Retina (tissue), 1 donor: ENCODE data around the gene CCDC159.
"Not testable (repeated sequence)": the region's sequence is repeated elsewhere in the genome, so short reads cannot be mapped to it uniquely, and the experiment has no call there.

Experiments used
- DNase-seq: peaks from one replicate; pipeline ENCODE4 v3.0.0-alpha.2; 2016

The CCDC159 gene

DNA sequence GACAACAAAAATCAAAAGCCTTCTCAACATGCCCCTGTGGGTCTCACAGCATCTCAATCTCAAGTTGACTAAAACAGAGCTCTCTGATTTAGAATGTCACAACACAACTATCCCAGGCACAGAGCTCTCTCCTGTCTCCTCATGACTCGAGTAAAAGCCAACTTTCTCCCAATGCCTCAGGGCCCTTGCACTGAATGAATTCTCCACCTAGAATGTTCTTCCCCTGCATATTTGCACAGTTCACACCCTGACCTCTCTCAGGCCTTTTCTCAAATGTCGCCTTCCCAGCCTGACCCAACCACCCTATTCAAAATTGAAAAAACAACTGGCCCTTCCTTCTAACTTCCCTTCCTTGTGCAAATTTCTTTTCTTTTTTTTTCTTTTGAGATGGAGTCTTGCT is 24.4 kb downstream of the CCDC159 start:
- no peak for DNase-seq

DNA sequence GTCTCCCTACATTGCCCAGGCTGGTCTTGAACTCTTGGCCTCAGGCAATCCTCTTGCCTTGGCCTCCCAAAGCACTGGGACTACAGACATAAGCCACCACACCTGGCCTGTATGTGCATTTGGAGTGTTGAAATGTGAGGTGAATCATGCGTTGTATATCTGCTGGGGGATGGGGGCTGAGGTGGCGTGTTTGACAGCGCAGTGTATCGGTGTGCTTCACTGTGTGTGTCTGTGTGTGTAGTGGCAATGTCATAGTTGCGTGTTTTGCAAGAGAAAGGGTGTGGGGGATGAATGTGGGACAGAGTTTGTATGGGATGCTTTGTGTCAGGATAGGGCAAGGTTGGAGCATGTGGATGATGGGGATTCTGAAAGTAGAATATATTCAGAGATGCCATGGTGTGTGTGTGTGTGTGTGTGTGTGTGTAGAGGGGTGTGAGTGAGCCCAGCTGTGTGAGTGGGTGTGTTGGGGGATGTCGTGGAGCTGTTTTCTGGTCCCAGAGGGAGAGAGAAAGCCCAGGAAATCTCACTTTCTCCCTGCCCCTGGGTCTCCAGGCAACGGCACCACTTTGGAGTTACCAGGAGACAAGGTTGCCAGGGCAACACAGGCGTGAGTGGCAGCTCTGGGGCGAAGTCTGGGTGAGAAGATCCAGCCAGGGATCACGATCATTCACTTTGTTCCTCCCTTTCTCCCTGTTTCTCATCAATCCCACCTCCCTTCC is 27.0 kb downstream of the CCDC159 start:
- peak; percentile 88 for DNase-seq

DNA sequence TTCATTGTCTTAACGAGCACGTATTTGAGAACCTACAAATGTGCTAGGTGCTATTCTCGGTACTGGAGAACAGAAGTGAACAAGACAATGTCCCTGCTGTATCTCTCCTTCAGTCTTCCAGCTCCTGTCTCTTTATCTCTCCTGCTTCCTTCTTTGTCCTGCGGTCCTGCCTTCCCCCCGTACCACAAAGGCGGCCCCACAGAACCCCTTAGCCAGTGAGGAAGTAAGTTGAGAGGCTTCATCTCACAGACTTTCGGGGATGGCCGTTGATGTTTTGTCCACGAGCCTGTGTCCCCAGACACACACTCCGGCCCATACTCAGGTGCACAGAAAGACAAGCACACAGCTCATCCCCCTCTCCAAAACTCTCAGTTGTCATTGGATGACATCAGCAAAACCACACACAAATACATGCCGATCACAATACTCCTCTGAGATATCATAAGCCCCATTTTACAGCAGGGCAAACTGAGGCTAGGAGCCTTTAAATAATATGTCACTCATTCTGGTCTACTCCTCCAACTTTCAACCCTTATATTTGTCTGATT is 27.6 kb downstream of the CCDC159 start:
- no peak for DNase-seq

DNA sequence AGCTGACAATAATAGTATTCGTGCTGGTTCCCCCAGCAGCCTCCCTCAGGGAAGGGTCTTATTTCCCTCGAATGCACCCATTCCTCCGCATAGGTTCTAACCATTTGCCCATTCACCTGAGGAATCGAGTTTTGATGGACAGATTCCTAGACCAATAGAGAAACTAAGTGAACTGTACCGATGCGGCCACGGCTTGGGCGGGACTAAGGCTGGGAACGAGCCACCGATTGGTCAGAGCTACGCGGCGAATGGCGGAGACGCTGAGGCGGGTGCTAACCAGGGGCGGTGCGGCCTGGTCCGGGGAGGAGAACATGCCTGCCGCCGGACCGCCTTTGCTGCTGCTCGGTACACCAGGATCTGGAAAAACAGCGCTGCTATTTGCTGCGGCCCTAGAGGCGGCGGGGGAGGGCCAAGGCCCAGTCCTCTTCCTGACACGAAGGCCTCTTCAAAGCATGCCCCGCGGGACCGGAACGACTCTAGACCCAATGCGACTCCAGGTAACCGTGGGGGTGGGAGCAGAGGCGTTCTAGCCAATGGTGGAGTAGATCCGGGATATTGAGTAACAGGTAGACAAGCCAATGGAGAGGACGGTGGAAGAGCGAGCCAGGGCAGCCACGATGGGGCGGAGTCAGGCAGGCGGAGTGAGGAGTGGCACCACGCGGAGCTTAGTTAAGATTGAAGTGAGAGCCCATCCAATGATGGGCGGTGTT is 28.3 kb downstream of the CCDC159 start, which contains the start of gene SWSAP1:
SWSAP1 (plus strand) TSS at position 234 of the 710 bp plus-strand sequence; CDS start at position 249, 15 bp downstream.
- peak; percentile 100 for DNase-seq

DNA sequence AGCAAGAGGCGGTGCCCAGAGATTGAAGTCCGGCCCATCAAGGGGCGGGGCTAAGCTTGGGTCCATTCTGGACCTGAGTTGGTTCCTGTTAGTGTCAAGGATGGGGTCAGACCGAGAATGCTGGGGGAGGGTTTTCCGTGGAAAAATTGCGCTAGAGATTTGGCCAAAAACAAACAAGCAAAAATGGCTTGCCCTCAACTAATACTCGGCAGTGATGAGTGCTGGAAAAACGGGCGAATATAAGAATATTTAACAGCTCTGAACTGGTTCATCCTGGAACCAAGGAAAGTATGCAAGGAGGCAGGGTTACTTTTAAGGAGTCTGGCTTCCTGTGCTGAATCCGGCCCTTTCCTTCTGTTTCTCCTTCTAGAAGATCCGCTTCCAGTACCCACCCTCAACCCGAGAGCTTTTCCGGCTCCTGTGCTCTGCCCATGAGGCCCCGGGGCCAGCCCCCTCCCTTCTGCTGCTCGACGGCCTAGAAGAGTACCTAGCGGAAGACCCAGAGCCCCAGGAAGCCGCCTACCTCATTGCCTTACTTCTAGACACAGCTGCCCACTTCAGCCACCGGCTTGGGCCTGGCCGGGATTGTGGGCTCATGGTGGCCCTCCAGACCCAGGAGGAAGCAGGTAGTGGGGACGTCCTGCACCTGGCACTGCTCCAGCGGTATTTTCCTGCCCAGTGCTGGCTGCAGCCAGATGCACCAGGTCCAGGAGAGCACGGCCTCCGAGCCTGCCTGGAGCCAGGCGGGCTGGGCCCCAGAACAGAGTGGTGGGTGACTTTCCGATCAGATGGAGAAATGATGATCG is 29.0 kb downstream of the CCDC159 start:
- DNase-seq: no peak

DNA sequence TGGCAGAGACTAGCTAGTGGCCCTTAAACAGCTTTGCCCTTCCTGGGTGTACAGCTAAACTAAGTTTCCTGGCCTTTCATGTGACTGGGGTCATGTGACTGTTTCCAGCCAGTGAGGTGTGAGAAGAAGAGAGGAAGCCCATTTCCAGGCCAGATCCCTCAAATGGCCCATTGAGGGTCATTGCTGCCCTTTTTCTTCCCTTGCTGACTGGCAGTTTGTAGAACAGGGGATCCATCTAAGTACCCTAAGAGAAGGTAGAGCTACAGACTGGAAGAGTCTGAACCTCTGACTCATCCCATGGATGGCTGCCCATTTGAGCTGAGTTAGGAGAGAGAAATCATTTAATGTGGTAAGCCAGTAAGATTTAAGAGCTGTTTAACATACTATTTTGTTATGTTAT is 30.9 kb downstream of the CCDC159 start:
- no peak for DNase-seq

DNA sequence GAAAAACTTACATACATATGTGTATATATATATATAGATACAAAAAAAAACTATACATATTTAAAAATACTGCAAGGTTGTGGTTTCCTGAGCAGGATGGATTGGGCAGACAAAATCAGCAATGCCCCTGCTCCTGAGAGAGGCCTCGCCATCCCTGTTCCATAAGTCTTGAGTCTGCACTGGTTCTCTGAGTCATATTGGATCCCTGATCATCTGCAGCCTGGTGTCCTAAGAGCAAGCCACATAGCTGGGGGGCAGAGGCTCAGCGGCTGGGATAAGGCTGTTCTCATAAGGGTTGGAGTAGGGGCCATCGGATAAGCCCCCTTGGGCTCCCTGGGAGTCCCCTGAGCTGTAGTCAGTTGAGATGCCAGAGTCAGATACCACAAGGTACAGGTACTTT is 31.4 kb downstream of the CCDC159 start:
- DNase-seq: no peak

DNA sequence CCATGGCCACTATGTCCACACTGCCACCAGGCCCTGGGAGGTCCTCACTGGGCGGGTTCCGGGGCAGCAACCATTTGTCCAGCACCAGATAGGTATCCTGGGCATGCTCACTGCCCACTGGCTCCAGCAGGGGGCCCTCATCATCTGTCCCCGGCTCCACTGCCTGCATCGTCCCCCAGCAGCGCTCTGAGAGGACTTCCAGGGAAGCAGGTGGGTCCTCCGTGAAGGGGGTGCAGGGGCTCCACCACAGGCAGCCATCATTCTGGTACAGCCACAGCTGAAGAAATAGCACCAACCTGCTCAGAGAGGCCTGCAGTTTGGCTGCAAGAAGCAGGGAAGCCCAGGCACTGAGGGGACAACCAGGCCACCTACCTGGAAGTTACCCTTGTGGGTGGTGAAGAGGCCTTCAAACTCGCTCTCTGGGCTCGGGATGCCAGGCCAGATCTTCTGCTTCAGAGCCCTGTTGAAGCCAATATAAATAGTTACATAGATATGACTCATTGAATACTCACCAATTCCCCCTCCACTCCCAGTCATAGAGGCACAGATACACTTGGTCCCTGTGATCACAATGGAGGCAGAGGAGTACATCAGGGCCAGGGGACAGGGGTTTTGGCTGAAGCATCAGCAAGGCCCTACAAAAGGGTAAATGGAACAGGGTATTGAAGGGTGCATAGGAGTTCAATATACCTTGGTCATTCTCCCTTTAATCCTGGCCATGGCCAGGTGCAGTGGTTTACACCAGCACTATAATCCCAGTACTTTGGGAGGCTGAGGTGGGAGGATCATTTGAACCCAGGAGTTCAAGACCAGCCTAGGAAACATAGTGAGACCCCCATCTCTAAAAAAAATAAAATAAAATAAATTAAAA is 32.2 kb downstream of the CCDC159 start:
- DNase-seq: peak; percentile 72

DNA sequence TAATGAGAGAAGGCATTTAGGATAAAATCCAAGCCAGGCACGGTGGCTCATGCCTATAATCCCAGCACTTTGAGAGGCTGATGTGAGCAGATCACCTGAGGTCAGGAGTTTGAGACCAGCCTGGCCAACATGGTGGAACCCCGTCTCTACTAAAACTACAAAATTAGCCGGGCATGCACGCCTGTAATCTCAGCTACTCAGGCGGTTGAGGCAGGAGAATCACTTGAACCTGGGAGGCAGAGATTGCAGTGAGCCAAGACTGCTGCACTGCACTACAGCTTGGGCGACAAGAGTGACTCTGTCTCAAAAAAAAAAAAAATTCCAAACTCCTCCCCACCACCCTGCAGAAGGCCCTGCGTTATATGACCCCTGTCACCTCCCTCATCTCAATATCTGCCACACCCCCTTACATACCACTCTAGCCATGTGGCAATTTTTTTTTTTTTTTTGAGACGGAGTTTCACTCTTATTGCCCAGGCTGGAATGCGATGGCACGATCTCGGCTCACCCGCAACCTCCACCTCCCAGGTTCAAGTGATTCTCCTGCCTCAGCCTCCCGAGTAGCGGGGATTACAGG is 33.0 kb downstream of the CCDC159 start:
- not testable (repeated sequence) for DNase-seq

DNA sequence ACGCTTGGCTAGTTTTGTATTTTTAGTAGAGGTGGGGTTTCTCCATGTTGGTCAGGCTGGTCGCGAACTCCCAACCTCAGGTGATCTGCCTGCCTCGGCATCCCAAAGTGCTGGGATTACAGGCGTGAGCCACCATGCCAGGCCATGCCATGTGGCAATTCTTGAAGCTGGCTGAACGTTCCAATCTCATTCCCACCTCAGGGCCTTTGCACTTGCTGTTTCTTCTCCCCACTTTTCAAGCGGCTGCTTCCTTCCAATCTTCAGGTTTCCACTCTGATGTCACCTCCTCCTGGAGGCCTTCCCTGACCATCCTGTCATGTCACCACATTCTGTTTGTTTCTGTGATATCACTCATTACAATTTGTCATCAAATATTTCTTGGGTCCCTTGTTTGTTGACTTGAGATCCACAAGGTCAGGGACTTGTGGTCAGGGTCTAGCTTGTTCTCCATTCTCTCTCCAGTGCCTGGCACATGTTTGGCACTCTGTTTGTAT is 33.6 kb downstream of the CCDC159 start:
- no peak for DNase-seq

DNA sequence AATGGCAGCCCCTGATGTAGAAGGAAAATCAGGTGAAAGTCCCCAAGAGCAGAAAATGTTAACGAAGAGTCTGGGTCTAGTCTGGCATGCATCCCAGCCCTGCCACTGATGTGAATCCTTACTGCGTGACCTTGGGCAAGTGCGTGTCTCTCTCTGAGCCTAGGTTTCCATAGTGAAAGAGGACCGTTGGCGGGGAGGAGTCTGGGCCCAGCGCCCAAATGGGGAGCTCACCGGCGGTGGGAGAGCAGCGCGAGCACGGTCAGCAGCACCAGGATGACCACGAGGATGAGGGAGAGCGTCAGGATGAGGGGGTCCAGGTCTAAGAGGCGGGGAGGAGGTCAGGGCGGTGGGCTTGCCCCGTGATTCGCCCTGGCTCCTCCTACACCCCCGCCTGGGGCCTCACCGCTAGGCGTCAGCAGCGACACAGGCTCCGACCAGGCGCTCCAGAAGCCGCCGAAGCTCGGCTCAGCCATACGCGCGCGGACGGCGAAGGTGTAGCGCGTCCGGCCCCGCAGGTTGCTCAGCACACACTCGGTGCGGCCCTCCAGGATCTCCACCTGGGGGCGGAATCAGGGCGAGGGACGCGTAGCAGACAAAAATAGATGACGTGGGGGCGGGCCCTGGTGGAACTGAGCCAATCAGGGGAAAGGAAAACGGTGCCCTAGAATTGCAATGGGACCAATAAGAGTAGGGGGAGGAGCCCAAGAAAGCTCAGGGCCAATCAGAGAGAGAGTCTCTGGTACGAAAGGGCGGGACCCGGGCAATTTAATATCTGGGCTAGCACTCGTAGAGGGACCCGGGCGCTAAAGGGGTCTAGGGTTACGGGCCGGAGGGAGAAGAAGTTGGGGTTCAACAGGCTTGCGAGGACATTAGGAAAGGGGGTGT is 34.6 kb downstream of the CCDC159 start:
- peak; percentile 98 for DNase-seq

DNA sequence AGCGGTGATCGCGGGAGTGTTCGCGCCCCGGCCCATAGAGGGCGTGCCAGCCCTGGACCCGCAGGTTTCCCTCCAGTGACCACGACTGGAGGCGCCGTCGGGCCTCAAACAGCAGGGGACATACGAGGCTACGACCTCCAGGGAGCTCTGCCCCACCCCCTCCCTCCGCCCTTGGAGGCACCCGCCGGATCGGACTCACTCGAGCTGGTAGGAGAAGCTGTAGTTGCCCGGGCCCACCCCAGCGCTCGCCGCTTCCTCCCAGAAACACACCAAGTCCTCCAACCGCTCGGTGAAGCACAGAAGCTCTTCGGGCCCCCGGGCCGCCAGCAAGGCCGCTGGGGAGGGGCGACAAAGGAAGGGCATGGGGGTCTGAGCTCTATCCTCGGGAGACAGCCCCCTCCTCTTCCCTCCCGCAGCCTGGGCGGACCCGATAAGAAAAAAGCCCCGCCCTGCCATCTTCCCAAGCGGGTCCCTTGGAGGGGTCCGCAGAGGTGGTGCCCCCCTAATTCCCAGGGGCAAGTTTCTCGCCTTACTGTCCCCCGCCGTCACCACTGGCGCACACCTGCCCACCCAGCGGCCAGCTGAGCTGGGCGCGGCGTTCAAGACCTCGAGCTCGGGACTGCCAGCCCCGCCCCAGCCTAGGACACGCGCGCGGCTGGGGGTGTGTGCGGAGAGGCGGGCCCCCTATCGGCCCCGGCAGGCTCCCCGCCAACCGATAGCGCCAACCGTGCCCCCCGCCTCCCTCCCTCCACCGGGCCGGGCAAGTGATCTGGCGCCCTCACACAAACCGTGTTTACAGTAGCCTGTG is 36.8 kb downstream of the CCDC159 start:
- peak; percentile 48 for DNase-seq

DNA sequence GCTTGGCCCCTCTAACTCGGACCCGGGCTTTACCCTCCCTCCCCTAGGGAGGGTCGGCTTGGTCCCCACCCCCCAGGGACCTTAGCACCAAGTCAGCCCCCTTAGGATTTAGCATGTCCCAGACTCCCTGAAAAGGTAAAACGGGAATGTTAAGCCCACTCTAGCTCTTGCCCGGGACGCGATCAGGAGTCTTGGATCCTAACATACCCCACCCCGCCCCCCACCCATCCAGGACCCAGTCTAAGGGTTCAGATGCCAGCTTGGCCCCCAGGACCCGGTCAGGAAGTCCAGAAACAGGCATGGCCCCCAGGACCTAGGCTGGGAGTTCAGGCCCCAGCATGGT is 37.4 kb downstream of the CCDC159 start:
- DNase-seq: no peak

DNA sequence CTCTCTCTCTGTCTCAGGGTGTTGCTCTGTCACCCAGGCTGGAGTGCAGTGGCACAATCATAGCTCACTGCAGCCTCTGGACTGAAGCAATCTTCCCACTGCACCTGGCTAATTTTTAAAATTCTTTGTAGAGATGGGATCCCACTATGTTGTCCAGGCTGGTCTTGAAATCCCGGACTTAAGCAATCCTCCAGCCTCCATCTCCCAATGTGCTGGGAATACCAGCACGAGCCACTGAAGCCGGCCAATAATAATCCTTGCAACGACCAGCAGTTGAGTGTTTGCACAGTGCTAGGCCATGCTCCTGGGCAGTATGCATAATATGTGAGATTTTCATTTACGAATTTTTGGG is 38.4 kb downstream of the CCDC159 start:
- no peak for DNase-seq

DNA sequence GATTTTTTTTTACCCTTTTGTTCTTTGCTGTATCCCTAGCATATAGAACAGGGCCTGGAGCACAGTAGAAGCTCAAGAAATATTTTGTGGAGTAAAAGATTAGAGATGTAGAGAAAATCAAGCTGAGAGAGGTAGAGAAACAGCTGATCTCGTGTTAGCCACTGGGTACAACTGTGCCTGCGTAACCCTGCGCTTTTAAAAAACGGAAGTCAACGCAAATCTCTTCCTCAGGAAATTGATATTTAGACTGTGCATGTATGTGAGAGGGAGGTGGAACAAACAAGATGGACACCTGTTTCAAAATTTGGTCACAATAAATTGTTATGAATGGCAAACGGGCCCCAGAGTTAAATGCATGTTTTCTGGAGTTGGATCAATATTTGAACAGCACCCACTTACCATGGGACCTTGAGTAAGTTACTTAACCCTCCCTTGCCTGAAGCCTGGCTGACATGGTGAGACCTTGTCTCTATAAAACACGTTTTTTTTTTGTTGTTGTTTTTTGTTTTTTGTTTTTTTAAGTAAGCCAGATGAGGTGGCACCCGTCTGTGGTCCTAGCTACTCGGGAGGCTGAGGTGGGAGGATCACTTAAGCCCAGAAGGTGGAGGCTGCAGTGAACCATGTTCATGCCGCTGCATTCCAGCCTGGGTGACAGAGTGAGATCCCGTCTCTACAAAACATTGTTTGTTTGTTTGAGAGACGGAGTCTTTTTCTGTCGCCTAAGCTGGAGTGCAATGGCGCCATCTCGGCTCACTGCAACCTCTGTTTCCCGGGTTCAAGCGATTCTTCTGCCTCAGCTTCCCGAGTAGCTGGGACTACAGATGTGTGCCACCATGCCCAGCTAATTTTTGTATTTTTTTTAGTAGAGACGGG is 41.1 kb downstream of the CCDC159 start:
- no peak for DNase-seq

DNA sequence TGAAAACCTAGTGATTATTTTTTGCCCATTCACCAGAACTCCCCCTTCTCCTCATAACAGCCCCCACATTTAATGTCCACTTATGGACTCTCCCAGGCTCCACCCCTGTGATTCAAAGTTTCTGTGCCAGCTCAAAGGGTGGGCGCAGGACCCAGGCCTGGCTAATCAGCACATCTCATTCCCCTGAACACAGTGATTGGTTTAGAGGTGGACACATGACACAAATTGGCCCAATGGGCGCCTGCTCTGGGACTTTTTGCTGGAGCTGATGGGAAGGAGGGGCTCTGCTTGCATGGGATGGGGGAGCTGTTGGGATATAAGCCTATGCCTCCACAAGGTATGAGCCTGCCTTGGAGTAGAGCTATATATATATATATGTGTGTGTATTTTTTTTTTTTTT is 44.0 kb downstream of the CCDC159 start:
- DNase-seq: no peak

DNA sequence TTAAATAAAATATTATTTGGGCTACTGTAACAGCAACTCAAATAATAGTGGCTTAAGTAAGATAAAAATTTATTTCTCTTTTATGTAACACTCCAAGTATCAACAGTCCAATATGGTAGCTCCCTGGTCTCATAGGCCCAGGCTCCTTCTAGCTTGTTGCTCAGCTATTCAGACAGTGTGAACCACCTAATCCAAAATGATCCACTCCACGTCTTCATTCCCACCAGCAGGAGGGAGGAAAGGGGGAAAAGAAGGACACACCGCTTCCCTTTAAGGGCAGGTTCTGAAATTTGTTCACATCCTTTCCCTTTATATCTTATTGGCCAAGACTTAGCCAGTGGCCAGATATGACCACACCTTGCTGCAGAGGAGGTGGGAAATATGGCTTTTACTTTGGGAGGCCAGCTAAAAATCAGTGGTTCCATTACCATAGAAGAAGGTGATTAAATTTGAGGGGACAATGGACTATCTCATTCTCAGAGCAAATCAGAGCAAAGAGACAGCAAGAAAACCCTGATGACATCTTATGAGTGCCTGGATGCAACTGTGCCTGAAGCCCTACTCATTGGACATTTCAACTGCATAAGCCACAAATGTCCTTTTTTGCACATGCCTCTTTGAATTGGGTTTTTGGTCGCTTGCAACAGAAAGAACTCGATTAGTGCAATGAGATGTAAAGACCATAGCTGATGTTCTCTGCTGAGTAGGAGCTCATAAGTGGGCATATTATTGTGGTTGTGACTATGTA is 44.8 kb downstream of the CCDC159 start:
- DNase-seq: no peak

DNA sequence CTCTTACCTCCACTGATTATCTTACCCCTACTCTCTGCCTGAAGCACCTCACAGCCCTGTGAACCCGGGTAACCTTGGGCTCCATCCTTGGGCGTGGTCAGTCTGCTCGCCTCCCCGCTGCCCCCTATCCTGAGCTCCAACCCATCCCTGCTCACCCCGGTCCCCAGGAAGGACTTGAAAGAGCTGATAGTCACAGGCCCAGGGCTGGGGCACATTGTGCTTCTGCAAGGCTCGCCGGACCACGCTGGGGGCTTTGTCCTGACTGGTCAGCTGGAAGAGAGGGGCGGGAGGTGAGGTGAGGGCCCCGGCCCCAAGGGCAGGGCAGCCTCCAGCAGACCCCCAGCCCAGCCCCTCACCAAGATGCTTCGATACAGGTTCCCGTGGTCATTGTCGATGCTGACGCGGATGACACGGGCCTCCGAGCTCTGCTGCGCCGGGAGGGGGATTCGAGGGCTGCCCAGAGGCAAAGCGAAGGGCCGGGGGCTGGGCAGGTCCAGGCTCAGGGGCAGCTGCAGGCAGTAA is 50.8 kb downstream of the CCDC159 start:
- DNase-seq: no peak
